ENCODE data around the gene SNRNP40. TPM values are rescaled to one million over a fixed set of nuclear protein-coding genes. Genes with fewer than 3 reads are reported as not detected.
A peak's percentile ranks its signal among the peaks of the same experiment; 100 is the strongest.

Gene SNRNP40
- total RNA-seq, 1 experiment from 2014 or later = 288 TPM

DNA sequence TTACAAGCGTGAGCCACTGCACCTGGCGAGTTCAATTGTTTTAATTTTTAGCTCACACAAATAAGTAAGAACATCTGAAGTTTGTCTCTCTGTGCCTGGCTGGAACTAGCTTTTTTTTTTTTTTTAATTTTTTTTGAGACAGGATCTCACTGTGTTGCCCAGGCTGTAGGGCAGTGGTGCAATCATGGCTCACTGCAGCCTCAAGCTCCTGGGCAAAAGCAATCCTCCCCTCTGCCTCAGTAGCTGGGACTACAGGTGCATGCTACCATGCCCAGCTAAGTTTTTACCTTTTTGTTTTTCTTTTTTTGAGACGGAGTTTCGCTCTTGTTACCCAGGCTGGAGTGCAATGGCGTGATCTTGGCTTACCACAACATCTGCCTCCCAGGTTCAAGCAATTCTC, 64.8 kb downstream of the SNRNP40 start:
- ATAC-seq (no peak), DNase-seq (no peak)
- Histone ChIP-seq H3K4me2 (ENCODE audit: low read length) (no peak overlapping the region), H4K20me1 (ENCODE audit: low read length) (no peaks in the 10 kb centered on the region), H3F3A (ENCODE audit: low read length, unreplicated experiment) (no peaks in the 10 kb centered on the region), H3K4me3 (ENCODE audit: low read length) (no peak overlapping the region), H3K4me1 (ENCODE audit: insufficient read depth, low read length) (0 out of 2 replicates have a peak, but pooled peaks cover 6% of the 10 kb centered on the region), H2AFZ (ENCODE audit: low read length) (no peak overlapping the region), H3K36me3 (ENCODE audit: low read depth, low read length) (no peaks in the 10 kb centered on the region), H3K79me2 (ENCODE audit: low read length) (no peaks in the 10 kb centered on the region), H3K9me3 (ENCODE audit: low read length) (no peaks in the 10 kb centered on the region), H3K9ac (ENCODE audit: low read length) (no peak overlapping the region), H3K9me2 (replicated peaks; ENCODE audit: low read length) (no peaks in the 10 kb centered on the region), H3K27me3 (ENCODE audit: low read length) (0 out of 2 replicates have a peak, but pooled peaks cover 4% of the 10 kb centered on the region), H3K27ac (ENCODE audit: low read length) (no peak overlapping the region)
- BruUV-seq (replicated peaks) = no TSS peak
- no peak for TF ChIP-seq EZH2phosphoT487 (IDR thresholded peaks at IDR 0.05; ENCODE audit: borderline replicate concordance, low read length)
- no peak for TF ChIP-seq EZH2 (IDR thresholded peaks at IDR 0.05; ENCODE audit: low read length, unreplicated experiment)
- TF ChIP-seq, protein P1, sequence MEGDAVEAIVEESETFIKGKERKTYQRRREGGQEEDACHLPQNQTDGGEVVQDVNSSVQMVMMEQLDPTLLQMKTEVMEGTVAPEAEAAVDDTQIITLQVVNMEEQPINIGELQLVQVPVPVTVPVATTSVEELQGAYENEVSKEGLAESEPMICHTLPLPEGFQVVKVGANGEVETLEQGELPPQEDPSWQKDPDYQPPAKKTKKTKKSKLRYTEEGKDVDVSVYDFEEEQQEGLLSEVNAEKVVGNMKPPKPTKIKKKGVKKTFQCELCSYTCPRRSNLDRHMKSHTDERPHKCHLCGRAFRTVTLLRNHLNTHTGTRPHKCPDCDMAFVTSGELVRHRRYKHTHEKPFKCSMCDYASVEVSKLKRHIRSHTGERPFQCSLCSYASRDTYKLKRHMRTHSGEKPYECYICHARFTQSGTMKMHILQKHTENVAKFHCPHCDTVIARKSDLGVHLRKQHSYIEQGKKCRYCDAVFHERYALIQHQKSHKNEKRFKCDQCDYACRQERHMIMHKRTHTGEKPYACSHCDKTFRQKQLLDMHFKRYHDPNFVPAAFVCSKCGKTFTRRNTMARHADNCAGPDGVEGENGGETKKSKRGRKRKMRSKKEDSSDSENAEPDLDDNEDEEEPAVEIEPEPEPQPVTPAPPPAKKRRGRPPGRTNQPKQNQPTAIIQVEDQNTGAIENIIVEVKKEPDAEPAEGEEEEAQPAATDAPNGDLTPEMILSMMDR (conservative IDR thresholded peaks at IDR 0.05; ENCODE audit: low read depth, low read length) = no peak
- intact Hi-C loops (cut with micrococcal nuclease) = no loop called here
- ChIA-PET POLR2A (ENCODE audit: unreplicated experiment) (no interaction called here), CTCF (no interaction called here)

DNA sequence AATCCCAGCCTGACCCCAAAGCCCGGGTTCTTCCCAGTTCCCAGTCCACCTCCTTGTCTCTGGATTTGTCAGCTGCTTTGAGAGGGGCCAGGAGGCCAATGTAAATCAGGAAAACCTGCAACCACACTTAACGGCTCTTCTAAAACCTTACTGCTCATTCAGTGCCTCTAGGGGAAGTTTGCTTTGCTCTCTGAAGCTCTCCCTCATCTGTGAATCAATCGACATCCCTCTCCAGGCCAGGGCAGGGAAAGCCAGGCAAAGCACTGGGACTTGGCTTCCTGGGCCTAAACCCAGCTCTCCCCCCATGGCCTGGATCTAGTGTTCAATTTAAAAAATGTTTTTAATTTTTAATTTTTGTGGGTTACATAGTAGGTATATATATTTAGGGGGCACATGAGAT, 66.2 kb downstream of the SNRNP40 start:
- H3K27ac ChIP-seq (ENCODE audit: low read length) = no peak overlapping the region
- no peaks in the 10 kb centered on the region for H3K27me3 ChIP-seq (ENCODE audit: low read length)
- no peak overlapping the region for H3K9ac ChIP-seq (ENCODE audit: low read length)
- no peak overlapping the region for H3K4me2 ChIP-seq (ENCODE audit: low read length)
- ATAC-seq (no peak), DNase-seq (no peak)
- H4K20me1 ChIP-seq (ENCODE audit: low read length) = no peaks in the 10 kb centered on the region
- ChIA-PET CTCF (no interaction called here), POLR2A (ENCODE audit: unreplicated experiment) (no interaction called here)
- H3K4me1 ChIP-seq (ENCODE audit: insufficient read depth, low read length) = 0 out of 2 replicates have a peak, but pooled peaks cover 6% of the 10 kb centered on the region
- TF ChIP-seq EZH2 (IDR thresholded peaks at IDR 0.05; ENCODE audit: low read length, unreplicated experiment) (no peak), EZH2phosphoT487 (IDR thresholded peaks at IDR 0.05; ENCODE audit: borderline replicate concordance, low read length) (no peak)
- TF ChIP-seq, protein P1 (conservative IDR thresholded peaks at IDR 0.05; ENCODE audit: low read depth, low read length) = no peak
- no peak overlapping the region for H3K4me3 ChIP-seq (ENCODE audit: low read length)
- no peaks in the 10 kb centered on the region for H3F3A ChIP-seq (ENCODE audit: low read length, unreplicated experiment)
- no peaks in the 10 kb centered on the region for H3K9me2 ChIP-seq (replicated peaks; ENCODE audit: low read length)
- intact Hi-C loops (cut with micrococcal nuclease) = no loop called here
- no peaks in the 10 kb centered on the region for H3K36me3 ChIP-seq (ENCODE audit: low read depth, low read length)
- H3K79me2 ChIP-seq (ENCODE audit: low read length) = no peaks in the 10 kb centered on the region
- H3K9me3 ChIP-seq (ENCODE audit: low read length) = no peaks in the 10 kb centered on the region
- BruUV-seq (replicated peaks) = no TSS peak
- H2AFZ ChIP-seq (ENCODE audit: low read length) = no peak overlapping the region

DNA sequence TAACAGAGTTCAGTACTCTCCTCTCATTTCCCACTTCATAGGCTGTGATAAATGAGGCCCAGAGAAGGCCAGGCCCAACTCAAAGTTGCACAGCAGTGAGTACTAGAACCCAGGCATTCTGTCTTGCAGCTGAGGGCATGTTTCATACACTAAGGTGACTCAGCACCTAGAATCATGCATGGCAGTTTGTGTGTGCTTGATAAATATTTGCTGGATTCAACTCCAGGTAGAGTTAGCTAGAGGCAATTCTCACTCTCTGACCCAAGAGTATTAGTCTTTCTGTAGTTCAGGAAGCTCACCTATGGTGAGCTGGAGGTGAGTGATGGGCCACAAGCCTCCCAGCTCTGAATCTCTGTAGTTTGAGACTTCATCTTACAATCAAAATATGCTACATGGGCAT, 67.6 kb downstream of the SNRNP40 start:
- Histone ChIP-seq H3K4me1 (ENCODE audit: insufficient read depth, low read length) (0 out of 2 replicates have a peak, but pooled peaks cover 6% of the 10 kb centered on the region), H3K27me3 (ENCODE audit: low read length) (peaks cover 7% of the 10 kb centered on the region; the same call in 1 of the 2 replicates), H2AFZ (ENCODE audit: low read length) (0 out of 2 replicates have a peak overlapping the region, but pooled peaks have one; percentile 20), H3K9me3 (ENCODE audit: low read length) (no peaks in the 10 kb centered on the region), H3K9me2 (replicated peaks; ENCODE audit: low read length) (no peaks in the 10 kb centered on the region), H3K79me2 (ENCODE audit: low read length) (no peaks in the 10 kb centered on the region), H3K4me3 (ENCODE audit: low read length) (no peak overlapping the region), H3K4me2 (ENCODE audit: low read length) (no peak overlapping the region), H3K36me3 (ENCODE audit: low read depth, low read length) (no peaks in the 10 kb centered on the region), H4K20me1 (ENCODE audit: low read length) (no peaks in the 10 kb centered on the region), H3F3A (ENCODE audit: low read length, unreplicated experiment) (no peaks in the 10 kb centered on the region), H3K9ac (ENCODE audit: low read length) (no peak overlapping the region), H3K27ac (ENCODE audit: low read length) (no peak overlapping the region)
- ChIA-PET POLR2A (ENCODE audit: unreplicated experiment) (no interaction called here), CTCF (no interaction called here)
- DNase-seq (peak; percentile 60), ATAC-seq (peak; percentile 65)
- no TSS peak for BruUV-seq (replicated peaks)
- TF ChIP-seq, protein P1 (conservative IDR thresholded peaks at IDR 0.05; ENCODE audit: low read depth, low read length) = no peak
- no peak for TF ChIP-seq EZH2 (IDR thresholded peaks at IDR 0.05; ENCODE audit: low read length, unreplicated experiment)
- no peak for TF ChIP-seq EZH2phosphoT487 (IDR thresholded peaks at IDR 0.05; ENCODE audit: borderline replicate concordance, low read length)
- intact Hi-C loops (cut with micrococcal nuclease) = no loop called here
